GM10248 (cell line): ENCODE data around the gene NENF.

Source experiments
- CTCF ChIA-PET: fragments of 300-600 bp; sonication (Branson Sonifier 250); formaldehyde crosslinking; extraction: SDS; loops from one replicate; lab custom pipeline; 2021; ENCODE audit warnings: antibody characterized with exemption; lab: Yijun Ruan, JAX
- POLR2A ChIA-PET: fragments of 350-650 bp; sonication (Branson Sonifier 250); formaldehyde crosslinking; extraction: SDS; loops from one replicate; lab custom pipeline; 2020; ENCODE audit warnings: antibody characterized with exemption; lab: Yijun Ruan, JAX
- DNase-seq: peaks from one replicate; pipeline ENCODE4 v3.0.0; 2012; ENCODE audit errors: extremely low spot score
- TF ChIP-seq, protein P1 (sequence below): IDR thresholded peaks from 2 replicates; pipeline ENCODE4 v1.5.1; 2012; ENCODE audit warnings: mild to moderate bottlenecking, low read depth; ENCODE audit errors: extremely low read depth, missing control alignments, control extremely low read depth

Gene NENF

DNA sequence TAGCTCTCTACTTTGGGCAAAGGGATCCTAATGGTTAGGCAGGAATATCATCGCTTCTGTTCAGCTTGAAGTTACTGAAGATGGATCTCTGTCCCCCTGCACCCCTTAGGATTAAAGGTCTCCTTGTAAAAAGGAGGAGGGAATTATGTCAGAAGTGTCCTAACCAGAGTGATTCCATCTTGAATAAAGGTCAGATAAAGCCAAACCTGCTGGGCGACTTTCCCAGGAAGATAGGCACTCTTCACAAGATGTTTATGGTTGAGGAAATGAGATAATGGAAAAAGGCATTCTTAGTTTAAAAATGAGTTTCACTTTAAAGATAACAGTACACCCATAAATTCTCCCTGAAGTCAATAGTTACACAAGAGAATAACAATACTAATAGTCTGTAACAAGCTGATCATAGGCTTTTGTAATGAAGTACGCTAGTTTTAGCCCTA, 1.7 kb upstream of the NENF start:
- ChIA-PET CTCF (interaction anchor here (0.7 to 2.0 kb wide), 6 partner anchors 16 to 733 kb away, joined by 3 to 11 read pairs (median 6); partner anchors contain the start of gene PACC1), POLR2A (no interaction called here)
- TF ChIP-seq, protein P1, sequence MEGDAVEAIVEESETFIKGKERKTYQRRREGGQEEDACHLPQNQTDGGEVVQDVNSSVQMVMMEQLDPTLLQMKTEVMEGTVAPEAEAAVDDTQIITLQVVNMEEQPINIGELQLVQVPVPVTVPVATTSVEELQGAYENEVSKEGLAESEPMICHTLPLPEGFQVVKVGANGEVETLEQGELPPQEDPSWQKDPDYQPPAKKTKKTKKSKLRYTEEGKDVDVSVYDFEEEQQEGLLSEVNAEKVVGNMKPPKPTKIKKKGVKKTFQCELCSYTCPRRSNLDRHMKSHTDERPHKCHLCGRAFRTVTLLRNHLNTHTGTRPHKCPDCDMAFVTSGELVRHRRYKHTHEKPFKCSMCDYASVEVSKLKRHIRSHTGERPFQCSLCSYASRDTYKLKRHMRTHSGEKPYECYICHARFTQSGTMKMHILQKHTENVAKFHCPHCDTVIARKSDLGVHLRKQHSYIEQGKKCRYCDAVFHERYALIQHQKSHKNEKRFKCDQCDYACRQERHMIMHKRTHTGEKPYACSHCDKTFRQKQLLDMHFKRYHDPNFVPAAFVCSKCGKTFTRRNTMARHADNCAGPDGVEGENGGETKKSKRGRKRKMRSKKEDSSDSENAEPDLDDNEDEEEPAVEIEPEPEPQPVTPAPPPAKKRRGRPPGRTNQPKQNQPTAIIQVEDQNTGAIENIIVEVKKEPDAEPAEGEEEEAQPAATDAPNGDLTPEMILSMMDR: no peak
- DNase-seq: no peak

DNA sequence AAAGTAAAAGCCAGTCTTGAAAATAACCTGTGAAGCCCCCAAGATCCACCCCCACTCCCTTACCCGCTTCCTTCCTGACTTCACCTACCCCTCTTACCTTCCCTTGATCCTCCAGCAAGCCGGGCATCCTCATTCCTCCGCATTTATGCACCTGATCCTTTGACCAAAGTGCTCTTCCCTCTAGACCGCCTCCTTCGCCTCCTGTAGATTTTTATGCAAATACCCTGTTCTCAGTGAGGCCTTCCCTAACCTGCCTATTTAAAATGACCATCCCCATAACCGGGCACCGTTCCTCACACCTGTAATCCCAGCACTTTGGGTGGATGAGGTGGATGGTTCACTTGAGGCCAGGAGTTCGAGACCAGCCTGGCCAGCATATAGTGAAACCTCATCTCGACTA, 1.1 kb upstream of the NENF start:
- POLR2A ChIA-PET: no interaction called here
- no peak for DNase-seq
- TF ChIP-seq, protein P1: no peak
- CTCF ChIA-PET: interaction anchor here (1.0 to 2.6 kb wide), 7 partner anchors 9 to 396 kb away, joined by 3 to 20 read pairs (median 4); partner anchors contain the start of genes DTL, INTS7 and PACC1

DNA sequence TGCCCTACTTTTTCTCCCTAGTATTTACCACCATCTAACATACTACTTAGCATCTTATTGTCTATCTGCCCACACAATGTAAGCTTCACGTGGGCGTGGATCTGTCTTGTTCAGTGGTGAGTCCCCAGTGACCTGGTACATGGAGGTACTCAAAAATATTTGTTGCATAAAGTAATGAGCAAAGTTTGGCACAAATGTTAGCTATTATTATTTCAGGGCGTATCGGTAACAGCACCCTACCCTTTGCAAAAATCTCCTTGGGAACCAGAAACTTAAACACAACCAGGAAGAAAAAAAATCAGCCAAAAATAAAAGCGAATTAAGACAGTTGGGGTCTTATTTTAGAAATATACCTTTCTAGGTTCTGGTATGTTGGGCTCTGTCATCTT, 454 bp upstream of the NENF start:
- TF ChIP-seq, protein P1: no peak
- ChIA-PET POLR2A (no interaction called here), CTCF (interaction anchor here (1.0 to 2.6 kb wide), 8 partner anchors 8 to 397 kb away, joined by 3 to 20 read pairs (median 3); partner anchors contain the start of genes DTL, INTS7 and PACC1)
- DNase-seq: no peak

DNA sequence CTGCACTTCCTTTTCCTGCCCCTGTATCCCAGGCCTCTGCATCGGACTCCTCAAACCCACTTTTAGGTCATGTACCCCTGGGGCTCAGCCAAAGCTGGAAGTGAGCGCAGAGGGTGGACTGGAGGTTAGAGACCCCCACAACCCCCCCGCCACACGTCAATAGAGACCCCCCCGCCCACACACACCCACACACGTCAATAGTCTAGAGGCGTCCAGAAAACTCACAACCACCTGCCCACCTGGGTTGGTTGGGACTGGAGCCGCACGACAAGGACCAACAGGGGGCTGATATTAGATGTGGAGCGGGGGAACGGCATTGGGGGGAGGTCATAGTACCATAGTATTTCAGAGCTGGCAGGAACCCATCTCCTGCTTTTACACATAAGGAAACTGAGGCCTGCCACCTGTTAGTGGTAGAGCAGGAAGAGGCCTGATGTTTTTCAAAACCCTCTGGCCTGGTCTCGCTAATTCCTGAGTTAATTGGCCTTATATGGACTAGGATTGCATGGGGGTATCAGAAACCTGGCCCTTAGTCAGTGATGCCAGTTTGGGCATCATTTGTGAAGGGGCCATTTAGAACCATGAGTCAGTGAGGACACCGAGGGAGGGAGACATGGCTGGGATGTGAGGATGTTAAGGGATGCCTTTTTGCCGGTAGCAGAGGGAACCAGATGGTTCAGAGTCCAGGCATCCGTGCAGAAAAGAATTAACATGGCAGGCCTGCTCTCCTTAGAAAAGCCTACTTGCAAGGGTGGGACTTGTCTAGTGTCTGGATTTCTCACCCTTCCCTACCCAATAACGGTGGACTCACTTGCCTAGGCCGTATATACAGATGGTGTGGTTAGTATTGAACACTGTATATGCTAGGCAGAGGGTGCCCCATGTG, 1.1 kb downstream of the NENF start:
- TF ChIP-seq, protein P1: no peak
- POLR2A ChIA-PET: no interaction called here
- DNase-seq: no peak
- CTCF ChIA-PET: interaction anchor here (1.1 to 2.6 kb wide), 3 partner anchors 23 to 371 kb away, joined by 3 to 20 read pairs (median 4); no protein-coding TSS in a partner anchor

DNA sequence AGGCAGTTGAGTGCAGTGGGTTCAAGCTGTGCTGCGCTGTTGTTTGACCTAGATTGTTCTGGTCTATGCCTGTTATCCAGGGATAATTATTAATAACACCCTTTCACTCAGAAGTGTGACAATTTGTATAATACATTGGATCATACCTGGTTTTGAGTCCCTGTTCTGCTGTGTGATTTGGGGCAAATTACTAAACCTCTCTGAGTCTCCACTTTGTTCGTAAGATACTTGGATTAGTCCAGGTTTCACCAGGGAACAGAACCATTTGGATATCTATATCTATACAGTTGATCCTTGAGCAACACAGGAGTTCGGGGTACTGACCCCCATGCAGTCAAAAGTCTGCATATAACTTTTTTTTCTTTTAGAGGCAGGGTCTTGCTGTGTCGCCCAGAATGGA, 2.3 kb downstream of the NENF start:
- POLR2A ChIA-PET: no interaction called here
- CTCF ChIA-PET: interaction anchor here (7.8 kb wide), 1 partner anchor 22 kb away, joined by 73 read pairs; no protein-coding TSS in a partner anchor
- no peak for DNase-seq
- TF ChIP-seq, protein P1: no peak

DNA sequence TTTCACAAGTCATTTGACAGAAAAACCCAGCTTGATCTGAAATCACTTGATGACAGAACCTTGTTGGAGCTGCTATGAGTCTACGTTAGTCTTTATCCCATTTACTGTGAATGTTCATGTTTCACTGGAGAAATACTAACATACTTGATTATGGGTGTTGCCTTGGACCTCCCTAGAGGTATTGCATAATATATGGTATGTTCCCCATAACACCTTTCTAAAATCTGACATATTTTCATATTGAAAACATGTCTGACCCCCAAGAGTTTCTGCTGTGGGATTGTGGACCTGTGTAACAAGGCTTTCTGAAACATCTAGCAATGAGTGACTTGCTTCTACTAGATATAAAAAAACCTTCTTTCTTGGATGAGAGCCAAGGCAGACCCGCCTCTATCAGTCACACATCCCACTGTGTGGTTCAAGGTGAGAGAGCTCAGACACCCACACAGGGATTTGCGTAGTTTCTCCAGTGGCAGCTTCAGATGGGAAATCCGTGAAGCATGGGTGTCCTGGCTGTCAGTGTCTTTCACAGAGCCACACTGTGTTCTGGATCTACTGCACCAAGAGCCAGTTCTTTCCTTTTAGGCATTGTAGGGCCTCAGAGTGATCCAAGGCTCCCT, 4.6 kb downstream of the NENF start:
- TF ChIP-seq, protein P1: no peak
- no peak for DNase-seq
- POLR2A ChIA-PET: no interaction called here
- CTCF ChIA-PET: interaction anchor here (1.0 to 7.8 kb wide), 5 partner anchors 19 to 757 kb away, joined by 3 to 73 read pairs (median 3); no protein-coding TSS in a partner anchor
